Raji (cell line): ENCODE data around the gene GEMIN7.

Experiments used
- POLR2A ChIP-seq: IDR thresholded peaks from 2 replicates; pipeline ENCODE4 v1.6.1; 2011; ENCODE audit warnings: low read depth, low read length, control low read depth; ENCODE audit not compliant: insufficient read depth

The GEMIN7 gene

GRCh38 chr19:45071969-45072790, 6.9 kb upstream of the GEMIN7 start:
- TF ChIP-seq POLR2A, result no peak

- no peak for TF ChIP-seq POLR2A
Observed at GRCh38 chr19:45074744-45075300, 4.2 kb upstream of the GEMIN7 start.

GRCh38 chr19:45075301-45076028, 3.6 kb upstream of the GEMIN7 start:
- peak; percentile 77 for TF ChIP-seq POLR2A

GRCh38 chr19:45076029-45076850, 2.8 kb upstream of the GEMIN7 start, which contains the start of gene ZNF296:
Gene ZNF296, minus strand, starts transcription at chr19:45076478. Its CDS starts 105 bp downstream, at chr19:45076373.
- peak; percentile 97 for TF ChIP-seq POLR2A

GRCh38 chr19:45076851-45077730, 2.0 kb upstream of the GEMIN7 start:
- no peak for TF ChIP-seq POLR2A

GRCh38 chr19:45078390-45079062, 534 bp upstream of the GEMIN7 start:
- no peak for TF ChIP-seq POLR2A

- TF ChIP-seq POLR2A, result no peak
Observed at GRCh38 chr19:45079911-45080370, 881 bp downstream of the GEMIN7 start.

GRCh38 chr19:45082170-45082569, 3.1 kb downstream of the GEMIN7 start:
- TF ChIP-seq POLR2A, result no peak

GRCh38 chr19:45086480-45086879, 7.4 kb downstream of the GEMIN7 start:
- no peak for TF ChIP-seq POLR2A

GRCh38 chr19:45087531-45087930, 8.5 kb downstream of the GEMIN7 start:
- no peak for TF ChIP-seq POLR2A

- no peak for TF ChIP-seq POLR2A
Observed at GRCh38 chr19:45090034-45090433, 11.0 kb downstream of the GEMIN7 start.

- TF ChIP-seq POLR2A, result no peak
Observed at GRCh38 chr19:45090606-45091005, 11.5 kb downstream of the GEMIN7 start.
